Type B pancreatic cell (in vitro differentiated cells): Measurements from ENCODE around the gene RNPC3. TPM values are rescaled to one million over a fixed set of nuclear protein-coding genes. Genes with fewer than 3 reads are reported as not detected.

Experiments
- DNase-seq: peaks from one replicate; pipeline ENCODE4 v3.0.0; 2021; ENCODE audit warnings: mixed read lengths; ENCODE audit not compliant: unreplicated experiment; ENCODE audit errors: extremely low spot score
- H3K27ac Mint-ChIP-seq: 2 replicates; pipeline ENCODE4 v1.8.0; 2021; ENCODE audit warnings: mild to moderate bottlenecking, mixed read lengths
- H3K27me3 Mint-ChIP-seq: 2 replicates; pipeline ENCODE4 v1.8.0; 2021; ENCODE audit warnings: mixed read lengths
- H3K36me3 Mint-ChIP-seq: 2 replicates; pipeline ENCODE4 v1.8.0; 2021; ENCODE audit warnings: mixed read lengths
- H3K4me1 Mint-ChIP-seq: one replicate; pipeline ENCODE4 v1.8.0; 2021; ENCODE audit warnings: mixed read lengths; ENCODE audit not compliant: unreplicated experiment
- H3K4me3 Mint-ChIP-seq: 2 replicates; pipeline ENCODE4 v1.8.0; 2021; ENCODE audit warnings: mild to moderate bottlenecking, mixed read lengths
- H3K9me3 Mint-ChIP-seq: 2 replicates; pipeline ENCODE4 v1.8.0; 2021; ENCODE audit warnings: mixed read lengths
- CTCF ChIP-seq: fragments of 200-600 bp; sonication (generic); conservative IDR thresholded peaks from 2 replicates; pipeline ENCODE4 v1.5.0; 2021; ENCODE audit warnings: antibody characterized with exemption, mild to moderate bottlenecking
- total RNA-seq: library from RNA; stranded (reverse); gene quantifications from 2 replicates; pipeline ENCODE4 v1.2.1, GENCODE V29; 2021; ENCODE audit warnings: low replicate concordance

RNPC3 gene
- total RNA-seq, 1 donor from 2014 or later: 20.5 TPM

GRCh38 chr1:103517380-103518047, 8.0 kb upstream of the RNPC3 start:
- DNase-seq: no peak
- TF ChIP-seq CTCF: no peak
- no peaks in the 10 kb centered on the region for H3K4me1 Mint-ChIP-seq
- H3K27me3 Mint-ChIP-seq: no peaks in the 10 kb centered on the region
- no peaks in the 10 kb centered on the region for H3K9me3 Mint-ChIP-seq
- H3K36me3 Mint-ChIP-seq: no peaks in the 10 kb centered on the region
- H3K4me3 Mint-ChIP-seq: no peak overlapping the region
- H3K27ac Mint-ChIP-seq: no peak overlapping the region

GRCh38 chr1:103520822-103521221, 4.7 kb upstream of the RNPC3 start:
- no peak for TF ChIP-seq CTCF
- H3K27ac Mint-ChIP-seq: no peak overlapping the region
- H3K4me1 Mint-ChIP-seq: no peaks in the 10 kb centered on the region
- H3K36me3 Mint-ChIP-seq: peaks cover 6% of the 10 kb centered on the region
- no peak overlapping the region for H3K4me3 Mint-ChIP-seq
- H3K27me3 Mint-ChIP-seq: no peaks in the 10 kb centered on the region
- no peak for DNase-seq
- peaks cover 8% of the 10 kb centered on the region for H3K9me3 Mint-ChIP-seq

- Mint-ChIP-seq H3K36me3 (peaks cover 11% of the 10 kb centered on the region), H3K4me3 (no peak overlapping the region), H3K4me1 (no peaks in the 10 kb centered on the region), H3K9me3 (peaks cover 8% of the 10 kb centered on the region), H3K27ac (no peak overlapping the region), H3K27me3 (no peaks in the 10 kb centered on the region)
- no peak for DNase-seq
- TF ChIP-seq CTCF: no peak
Measured at GRCh38 chr1:103523346-103523745, 2.2 kb upstream of the RNPC3 start.

GRCh38 chr1:103525114-103525606, 339 bp upstream of the RNPC3 start:
- Mint-ChIP-seq H3K27me3 (no peaks in the 10 kb centered on the region), H3K4me1 (no peaks in the 10 kb centered on the region), H3K4me3 (peak overlapping the region; percentile 90), H3K36me3 (peaks cover 22% of the 10 kb centered on the region), H3K9me3 (peaks cover 8% of the 10 kb centered on the region), H3K27ac (peak overlapping the region; percentile 99)
- no peak for TF ChIP-seq CTCF
- no peak for DNase-seq

GRCh38 chr1:103527331-103527730, 1.8 kb downstream of the RNPC3 start:
- Mint-ChIP-seq H3K9me3 (peaks cover 8% of the 10 kb centered on the region), H3K4me3 (peak overlapping the region; percentile 99), H3K27ac (peak overlapping the region; percentile 67), H3K36me3 (peaks cover 38% of the 10 kb centered on the region), H3K27me3 (no peaks in the 10 kb centered on the region), H3K4me1 (no peaks in the 10 kb centered on the region)
- no peak for TF ChIP-seq CTCF
- no peak for DNase-seq
